ENCODE measurements around the gene HS6ST1.

The HS6ST1 gene

GRCh38 chr2:128312411-128312810, 6.3 kb downstream of the HS6ST1 start:
- no peak overlapping the region for H3K4me3 ChIP-seq (replicated peaks; ENCODE audit: insufficient read depth, low read length)
- no peaks in the 10 kb centered on the region for H3K27me3 ChIP-seq (ENCODE audit: insufficient read depth, poor library complexity, severe bottlenecking)
- DNase-seq (ENCODE audit: low read depth in 1 of 2, low spot score in 1 of 2): no peak
- H3K27ac ChIP-seq (replicated peaks): no peak overlapping the region
- TF ChIP-seq, protein P1, sequence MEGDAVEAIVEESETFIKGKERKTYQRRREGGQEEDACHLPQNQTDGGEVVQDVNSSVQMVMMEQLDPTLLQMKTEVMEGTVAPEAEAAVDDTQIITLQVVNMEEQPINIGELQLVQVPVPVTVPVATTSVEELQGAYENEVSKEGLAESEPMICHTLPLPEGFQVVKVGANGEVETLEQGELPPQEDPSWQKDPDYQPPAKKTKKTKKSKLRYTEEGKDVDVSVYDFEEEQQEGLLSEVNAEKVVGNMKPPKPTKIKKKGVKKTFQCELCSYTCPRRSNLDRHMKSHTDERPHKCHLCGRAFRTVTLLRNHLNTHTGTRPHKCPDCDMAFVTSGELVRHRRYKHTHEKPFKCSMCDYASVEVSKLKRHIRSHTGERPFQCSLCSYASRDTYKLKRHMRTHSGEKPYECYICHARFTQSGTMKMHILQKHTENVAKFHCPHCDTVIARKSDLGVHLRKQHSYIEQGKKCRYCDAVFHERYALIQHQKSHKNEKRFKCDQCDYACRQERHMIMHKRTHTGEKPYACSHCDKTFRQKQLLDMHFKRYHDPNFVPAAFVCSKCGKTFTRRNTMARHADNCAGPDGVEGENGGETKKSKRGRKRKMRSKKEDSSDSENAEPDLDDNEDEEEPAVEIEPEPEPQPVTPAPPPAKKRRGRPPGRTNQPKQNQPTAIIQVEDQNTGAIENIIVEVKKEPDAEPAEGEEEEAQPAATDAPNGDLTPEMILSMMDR (IDR thresholded peaks at IDR 0.05; ENCODE audit: insufficient read depth, low read length): no peak
- no peak for TF ChIP-seq SPI1 (IDR thresholded peaks at IDR 0.05; ENCODE audit: borderline replicate concordance, low read depth)
- TF ChIP-seq REST (IDR thresholded peaks at IDR 0.05; ENCODE audit: insufficient replicate concordance, low read depth): no peak
- TF ChIP-seq GABPA (IDR thresholded peaks at IDR 0.05; ENCODE audit: low read depth): no peak
- no peak for TF ChIP-seq POLR2AphosphoS5 (IDR thresholded peaks at IDR 0.05; ENCODE audit: low read depth)

- Histone ChIP-seq H3K27me3 (ENCODE audit: insufficient read depth, poor library complexity, severe bottlenecking) (no peaks in the 10 kb centered on the region), H3K4me3 (replicated peaks; ENCODE audit: insufficient read depth, low read length) (no peak overlapping the region), H3K27ac (replicated peaks) (no peak overlapping the region)
- TF ChIP-seq SPI1 (IDR thresholded peaks at IDR 0.05; ENCODE audit: borderline replicate concordance, low read depth) (no peak), REST (IDR thresholded peaks at IDR 0.05; ENCODE audit: insufficient replicate concordance, low read depth) (no peak), GABPA (IDR thresholded peaks at IDR 0.05; ENCODE audit: low read depth) (no peak), POLR2AphosphoS5 (IDR thresholded peaks at IDR 0.05; ENCODE audit: low read depth) (no peak)
- TF ChIP-seq, protein P1 (IDR thresholded peaks at IDR 0.05; ENCODE audit: insufficient read depth, low read length): no peak
- no peak for DNase-seq (ENCODE audit: low read depth in 1 of 2, low spot score in 1 of 2)
Observed at GRCh38 chr2:128311755-128312341, 6.8 kb downstream of the HS6ST1 start.

- TF ChIP-seq SPI1 (IDR thresholded peaks at IDR 0.05; ENCODE audit: borderline replicate concordance, low read depth): no peak
- no peak for TF ChIP-seq REST (IDR thresholded peaks at IDR 0.05; ENCODE audit: insufficient replicate concordance, low read depth)
- TF ChIP-seq POLR2AphosphoS5 (IDR thresholded peaks at IDR 0.05; ENCODE audit: low read depth): no peak
- TF ChIP-seq GABPA (IDR thresholded peaks at IDR 0.05; ENCODE audit: low read depth): no peak
- TF ChIP-seq, protein P1 (IDR thresholded peaks at IDR 0.05; ENCODE audit: insufficient read depth, low read length): no peak
- DNase-seq (ENCODE audit: low read depth in 1 of 2, low spot score in 1 of 2): no peak
- Histone ChIP-seq H3K27me3 (ENCODE audit: insufficient read depth, poor library complexity, severe bottlenecking) (no peaks in the 10 kb centered on the region), H3K4me3 (replicated peaks; ENCODE audit: insufficient read depth, low read length) (no peak overlapping the region), H3K27ac (replicated peaks) (no peak overlapping the region)
Observed at GRCh38 chr2:128311216-128311754, 7.4 kb downstream of the HS6ST1 start.

Data from HL-60 (cell line).